ENCODE results near the gene GDPD5.

GDPD5 gene

GRCh38 chr11:75386942-75387630, 138.7 kb downstream of the GDPD5 start:
- no peak for DNase-seq (ENCODE audit: extremely low spot score)
- ChIA-PET CTCF (interaction anchor here (1.0 to 13.5 kb wide), 11 partner anchors 10 to 156 kb away, joined by 3 to 224 read pairs (median 10); partner anchors contain the start of gene GDPD5), POLR2A (no interaction called here)
- TF ChIP-seq CTCF (IDR thresholded peaks at IDR 0.05; ENCODE audit: control extremely low read depth, extremely low read depth, low read depth, missing control alignments): no peak
